ENCODE measurements around the gene CEP89.
"Not testable (repeated sequence)": the region's sequence is repeated elsewhere in the genome, so short reads cannot be mapped to it uniquely, and the experiment has no call there.

The CEP89 gene

GRCh38 chr19:32945260-32945659, 26.5 kb downstream of the CEP89 start:
- no peak for DNase-seq

DNA sequence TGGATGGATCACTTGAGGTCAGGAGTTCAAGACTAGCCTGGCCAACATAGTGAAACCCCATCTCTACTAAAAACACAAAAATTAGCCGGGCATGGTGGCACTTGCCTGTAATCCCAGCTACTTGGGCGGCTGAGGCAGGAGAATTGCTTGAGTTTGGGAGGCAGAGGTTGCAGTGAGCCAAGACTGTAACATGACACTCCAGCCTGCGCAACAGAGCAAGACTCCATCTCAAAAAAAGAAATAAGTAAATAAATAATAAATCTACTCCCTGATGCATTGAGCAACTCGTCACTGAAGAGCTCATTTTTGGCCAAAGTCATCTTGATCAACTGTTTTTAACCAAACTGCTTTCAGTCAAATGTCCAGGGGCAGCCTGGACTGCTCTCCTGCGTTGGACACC, 30.5 kb downstream of the CEP89 start:
- DNase-seq, result not testable (repeated sequence)

GRCh38 chr19:32936065-32936464, 35.7 kb downstream of the CEP89 start:
- DNase-seq, result no peak

- no peak for DNase-seq
These were observed 36.1 kb downstream of the CEP89 start for GRCh38 chr19:32935629-32936028.

DNA sequence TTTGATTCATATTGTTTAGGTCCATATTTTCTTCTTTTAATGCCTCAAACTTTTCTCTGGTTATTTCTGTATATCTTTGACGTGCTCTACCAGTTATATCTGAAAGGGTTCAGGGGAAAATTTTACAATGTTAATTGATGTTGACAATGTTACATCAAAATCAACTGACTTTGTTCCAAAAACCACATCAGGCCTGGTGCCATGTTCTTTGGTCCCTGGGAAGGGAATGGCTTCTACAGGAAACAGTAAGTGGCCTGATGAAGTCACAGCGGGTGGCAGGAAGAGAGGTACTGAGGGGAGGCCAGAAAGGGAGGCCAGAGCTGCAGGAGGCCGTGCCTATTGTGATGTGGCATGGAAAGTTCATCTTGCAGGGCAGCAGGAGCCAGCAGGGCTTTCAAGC, 38.2 kb downstream of the CEP89 start:
- DNase-seq, result no peak

DNA sequence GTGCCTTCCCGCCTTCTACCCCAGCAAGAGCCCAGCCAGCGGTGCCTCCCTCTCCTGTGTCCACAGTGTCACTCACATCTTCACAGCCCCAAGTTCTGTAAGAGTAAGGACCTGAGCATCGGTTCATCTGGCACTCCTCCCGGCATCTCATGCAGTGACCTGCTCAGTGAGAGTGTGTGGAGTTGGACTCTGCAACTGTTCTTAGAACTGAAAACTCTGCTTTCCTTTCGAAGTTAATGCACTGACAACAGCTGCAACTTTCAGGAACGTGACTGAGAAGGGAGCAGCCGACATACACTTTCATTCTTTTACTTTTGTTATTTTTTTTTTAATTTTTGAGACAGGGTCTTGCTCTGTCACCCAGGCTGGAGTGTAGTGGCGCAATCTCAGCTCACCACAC, 41.2 kb downstream of the CEP89 start:
- DNase-seq, result no peak

- DNase-seq, result no peak
These were observed 43.0 kb downstream of the CEP89 start for GRCh38 chr19:32928806-32929205.

GRCh38 chr19:32924200-32924599, 47.6 kb downstream of the CEP89 start:
- DNase-seq, result no peak

DNA sequence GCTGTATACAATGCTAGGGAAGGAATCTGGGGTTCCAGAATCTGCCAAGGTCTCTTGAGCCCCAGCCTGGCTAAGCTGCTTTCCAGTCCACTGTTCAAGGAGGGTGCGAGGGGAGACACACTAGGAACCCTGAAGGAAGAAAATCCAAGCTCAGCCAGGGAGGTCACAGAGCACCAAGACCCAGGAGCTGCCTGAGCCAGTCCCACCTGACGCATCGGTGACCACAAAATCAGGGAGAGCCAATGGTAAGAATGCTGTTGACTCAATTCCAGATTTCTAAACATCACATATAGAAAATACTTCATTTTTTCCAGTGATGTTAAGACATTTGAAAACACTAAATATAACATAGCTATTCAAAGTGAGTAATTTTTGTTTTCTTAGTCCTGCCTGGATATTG, 50.1 kb downstream of the CEP89 start:
- no peak for DNase-seq

DNA sequence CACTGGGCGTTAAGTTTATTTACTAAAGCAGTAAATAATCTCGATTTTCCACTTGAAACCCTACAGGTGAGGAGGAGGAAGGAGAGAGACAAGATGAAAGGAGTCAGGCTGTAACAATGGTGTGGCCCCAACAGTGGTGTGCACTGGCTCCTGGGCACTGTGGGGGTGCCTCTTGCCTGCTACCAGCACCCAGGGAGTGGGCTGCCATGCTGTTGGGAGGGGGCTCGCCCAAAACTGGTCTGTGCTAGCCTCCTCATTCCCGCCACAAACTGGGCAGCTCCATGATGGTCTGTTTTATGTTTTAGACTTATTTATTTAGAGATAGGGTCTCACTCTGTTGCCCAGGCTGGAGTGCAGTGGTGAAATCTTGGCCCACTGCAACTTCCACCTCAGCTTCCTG, 52.4 kb downstream of the CEP89 start:
- no peak for DNase-seq

DNA sequence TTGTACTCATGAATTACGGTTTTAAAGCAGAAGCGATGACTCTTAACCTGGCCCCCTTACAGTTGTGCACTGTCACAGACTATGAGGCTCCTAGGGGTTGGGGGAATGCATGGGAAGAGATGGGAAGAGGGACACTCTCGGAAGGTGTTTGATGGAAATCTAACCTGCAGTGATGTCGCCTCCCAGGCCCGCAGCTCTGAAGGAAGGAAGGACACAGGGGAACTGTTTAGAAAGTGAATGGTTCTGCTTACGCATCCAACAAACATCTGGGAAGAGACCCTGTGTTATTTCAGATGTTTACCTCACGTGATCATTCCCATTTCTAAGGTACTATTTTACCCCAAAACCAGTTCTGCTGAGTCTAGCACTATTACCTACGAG, 54.2 kb downstream of the CEP89 start:
- DNase-seq, result no peak

- no peak for DNase-seq
These were observed 54.7 kb downstream of the CEP89 start for GRCh38 chr19:32916969-32917615.

GRCh38 chr19:32914879-32915660, 56.7 kb downstream of the CEP89 start:
- no peak for DNase-seq

- DNase-seq, result no peak
These were observed 60.3 kb downstream of the CEP89 start for GRCh38 chr19:32911467-32911866.

- no peak for DNase-seq
These were observed 60.9 kb downstream of the CEP89 start for GRCh38 chr19:32910874-32911273.

GRCh38 chr19:32910094-32910493, 61.7 kb downstream of the CEP89 start:
- no peak for DNase-seq

GRCh38 chr19:32909257-32909656, 62.5 kb downstream of the CEP89 start:
- no peak for DNase-seq

GRCh38 chr19:32908641-32909190, 63.0 kb downstream of the CEP89 start:
- no peak for DNase-seq

- DNase-seq, result no peak
These were observed 69.3 kb downstream of the CEP89 start for GRCh38 chr19:32902448-32902847.

DNA sequence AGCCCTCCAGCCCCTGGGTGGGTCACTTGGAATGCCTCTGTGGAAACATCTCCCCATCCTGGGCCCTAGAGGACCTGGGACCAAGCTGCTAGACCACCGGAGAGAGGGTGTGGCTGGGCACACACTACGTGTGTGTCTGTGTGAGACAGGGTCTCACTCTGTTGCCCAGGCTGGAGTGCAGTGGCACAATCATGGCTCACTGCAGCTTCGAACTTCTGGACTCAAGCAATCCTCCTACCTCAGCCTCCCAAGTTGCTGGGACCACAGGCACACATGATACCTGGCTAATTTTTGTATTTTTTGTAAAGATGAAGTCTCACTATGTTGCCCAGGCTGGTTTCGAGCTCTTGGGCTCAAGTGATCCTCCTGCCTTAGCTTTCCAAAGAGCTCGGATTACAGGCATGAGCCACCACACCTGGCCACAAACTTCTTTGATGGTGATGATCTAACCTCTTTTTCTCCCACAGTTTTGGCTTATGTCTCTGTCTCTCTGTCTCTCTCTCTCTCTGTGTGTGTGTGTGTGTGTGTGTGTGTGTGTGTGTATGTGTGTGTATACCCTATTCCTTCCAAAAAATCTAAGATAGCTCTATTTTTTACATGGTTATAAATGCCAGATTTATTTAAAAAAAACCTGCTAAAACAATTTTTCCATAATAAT, 70.1 kb downstream of the CEP89 start:
- DNase-seq, result no peak

DNA sequence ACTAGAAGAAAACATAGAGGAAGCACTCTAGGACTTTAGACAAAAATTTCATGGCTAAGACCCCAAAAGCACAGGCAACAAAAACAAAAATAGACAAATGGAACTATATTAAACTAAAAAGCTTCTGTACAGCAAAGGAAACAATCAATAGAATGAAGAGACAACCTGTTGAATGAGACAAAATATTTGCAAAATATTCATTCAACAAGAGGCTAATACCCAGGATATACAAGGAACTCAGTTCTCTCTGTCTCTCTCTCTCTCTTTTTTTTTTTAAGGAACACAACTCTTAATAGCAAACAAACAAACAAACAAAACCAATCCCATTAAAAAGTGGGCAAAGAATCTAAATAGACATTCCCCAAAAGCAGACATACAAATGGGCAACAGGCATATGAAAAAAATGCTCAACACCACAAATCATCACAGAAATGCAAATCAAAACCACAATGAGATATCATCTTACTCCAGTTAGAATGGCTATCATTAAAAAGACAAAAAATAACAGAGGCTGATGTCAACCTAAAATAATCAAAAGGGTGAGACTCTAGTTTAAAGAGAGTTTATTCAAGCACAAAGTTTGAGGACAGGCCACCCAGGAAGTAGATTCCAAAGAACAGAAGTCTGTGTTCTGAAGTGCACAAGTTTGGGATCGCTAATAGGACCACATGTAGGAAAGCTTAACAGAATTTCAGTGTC, 75.1 kb downstream of the CEP89 start:
- no peak for DNase-seq

GRCh38 chr19:32895384-32895783, 76.4 kb downstream of the CEP89 start:
- no peak for DNase-seq

GRCh38 chr19:32891609-32892008, 80.1 kb downstream of the CEP89 start:
- no peak for DNase-seq
